Stimulated activated CD8-positive, alpha-beta memory T cell treated with anti-CD3 and anti-CD28 coated beads, Interleukin-4, amount 100 ng/mL, for 4 hours (primary cell): ENCODE data around the gene ROR1.

Experiments
- DNase-seq, 2 donors: peaks; one replicate each; pipeline ENCODE4 v3.0.0-alpha.2; 2020; ENCODE audit warnings: low read depth in 2 of 2, low spot score in 1 of 2

The ROR1 gene

DNA sequence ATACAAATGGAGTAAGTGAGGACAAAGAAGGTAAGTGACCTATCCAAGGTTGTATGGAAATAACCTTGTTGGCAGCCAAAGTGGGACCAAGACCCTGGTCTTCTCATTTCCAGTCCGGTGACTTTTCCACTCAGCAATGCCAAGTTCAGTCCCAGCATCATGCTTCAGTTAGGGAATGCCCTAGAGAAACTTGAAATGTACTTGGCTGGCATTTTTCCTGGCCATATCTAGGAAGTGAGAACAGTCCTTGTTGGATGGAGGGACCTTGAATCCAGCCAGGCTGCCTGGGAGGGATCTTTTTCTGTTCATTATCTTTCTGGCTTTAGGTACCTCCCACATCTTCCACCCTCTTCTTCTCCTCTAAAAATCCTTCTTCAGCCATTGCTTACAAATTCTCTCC, 352.8 kb downstream of the ROR1 start:
- no peak for DNase-seq

DNA sequence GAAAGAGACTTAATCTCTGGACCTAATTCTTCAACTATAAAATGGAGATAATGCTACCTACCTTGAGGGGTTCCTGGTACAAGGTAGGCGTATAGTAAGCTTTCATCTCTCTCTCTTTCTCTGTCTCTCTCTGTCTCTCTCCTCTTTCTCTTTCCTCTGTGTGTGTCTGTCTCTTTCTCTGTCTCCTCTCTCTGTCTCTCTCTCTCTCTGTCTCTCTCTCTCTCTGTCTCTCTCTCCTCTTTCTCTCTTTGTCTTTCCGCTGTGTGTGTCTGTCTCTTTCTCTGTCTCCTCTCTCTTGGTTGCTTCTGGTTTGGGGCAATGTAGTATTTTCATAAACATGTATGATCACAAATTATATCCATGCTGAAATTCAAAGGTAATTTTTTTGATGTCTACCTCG, 353.5 kb downstream of the ROR1 start:
- no peak for DNase-seq

DNA sequence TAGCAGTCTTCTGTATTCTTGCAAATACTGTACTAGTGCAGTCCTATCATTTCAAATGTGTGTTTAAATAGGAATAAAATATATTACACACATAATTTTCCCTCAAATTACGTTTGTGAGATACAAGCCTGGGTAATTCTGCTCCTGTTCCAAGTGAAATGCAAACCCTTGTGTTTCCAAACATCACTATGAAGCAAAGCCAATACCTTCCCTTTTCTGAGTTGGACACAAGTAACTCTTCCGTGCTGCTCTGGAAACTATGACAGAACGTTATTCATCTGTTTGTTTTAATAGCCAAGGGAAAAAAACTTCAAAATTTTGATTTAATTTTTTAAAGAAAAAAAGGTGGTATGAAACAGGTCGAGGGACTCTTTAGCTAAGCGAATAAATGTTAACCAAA, 355.9 kb downstream of the ROR1 start:
- DNase-seq: no peak

DNA sequence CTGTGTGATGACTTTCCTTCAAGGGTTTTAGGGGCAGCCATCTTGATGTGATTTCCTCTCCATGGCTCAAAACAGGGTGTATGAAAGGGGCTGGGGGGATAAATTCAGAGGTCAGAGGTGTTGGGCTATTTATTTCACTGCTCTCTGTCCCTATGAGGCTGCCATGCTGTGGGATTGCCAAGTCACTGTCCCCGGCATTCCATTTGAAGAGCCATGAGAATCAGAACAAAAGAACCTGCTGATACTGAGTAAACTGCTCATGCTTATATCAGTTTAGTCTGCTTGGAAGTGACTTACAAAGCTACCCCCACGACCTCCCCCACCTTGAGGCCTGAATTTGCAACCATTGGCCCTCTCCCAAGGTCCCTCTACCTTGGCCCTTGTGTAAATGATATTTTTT, 357.3 kb downstream of the ROR1 start:
- DNase-seq: no peak

DNA sequence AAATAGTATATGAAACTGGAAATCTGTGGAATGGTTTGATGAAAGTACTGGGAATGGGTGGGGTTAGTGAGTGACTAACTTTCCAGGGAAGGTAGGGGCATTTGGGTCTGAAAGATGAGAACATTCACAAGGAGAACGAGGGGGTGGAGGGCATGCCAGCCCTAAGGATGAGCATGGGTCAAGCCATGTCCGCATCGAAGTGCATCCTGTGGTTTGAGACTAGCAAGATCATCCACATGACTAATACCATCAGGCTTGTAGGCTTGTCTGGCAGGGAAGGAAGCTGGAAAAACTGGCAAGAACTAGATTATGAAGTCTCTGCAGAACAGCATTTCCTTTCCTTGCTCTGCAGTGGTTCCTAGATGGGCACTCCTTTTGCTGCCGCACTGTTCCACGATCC, 359.2 kb downstream of the ROR1 start:
- DNase-seq: no peak

DNA sequence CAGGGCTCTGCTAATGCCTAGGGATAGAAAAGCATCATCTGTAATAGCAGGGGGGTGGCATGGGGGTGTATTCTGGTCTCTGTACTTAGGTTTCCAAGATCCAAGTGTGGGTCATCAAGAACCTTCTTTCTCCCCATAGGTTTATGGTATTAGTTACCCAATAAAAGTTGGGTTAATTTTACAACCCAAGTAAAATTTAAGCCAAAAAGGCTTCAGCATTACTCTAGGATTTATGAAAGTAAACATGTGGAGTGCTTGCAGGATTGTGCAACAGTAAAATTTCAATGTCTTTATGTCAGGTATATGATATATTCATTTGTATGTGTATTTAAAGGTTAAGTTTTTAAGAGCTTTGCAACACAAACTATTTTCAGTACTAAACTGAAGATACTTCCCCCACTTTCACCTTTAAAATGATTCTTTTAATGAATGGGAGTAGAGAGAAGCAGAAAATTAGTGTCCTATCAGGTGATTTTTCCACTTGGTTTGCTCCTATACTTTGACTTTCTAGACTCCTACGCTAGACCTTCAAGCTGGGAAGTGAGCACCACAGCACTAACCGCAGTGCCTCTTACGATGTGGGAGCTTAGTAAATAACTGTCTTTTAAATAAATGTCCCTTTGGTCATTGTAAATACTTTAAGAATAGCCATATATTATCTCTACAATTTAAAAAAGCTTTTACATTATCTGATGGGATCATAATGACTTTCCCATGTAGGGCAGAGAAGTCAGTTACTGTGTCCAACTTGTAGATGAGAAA, 361.8 kb downstream of the ROR1 start:
- no peak for DNase-seq

DNA sequence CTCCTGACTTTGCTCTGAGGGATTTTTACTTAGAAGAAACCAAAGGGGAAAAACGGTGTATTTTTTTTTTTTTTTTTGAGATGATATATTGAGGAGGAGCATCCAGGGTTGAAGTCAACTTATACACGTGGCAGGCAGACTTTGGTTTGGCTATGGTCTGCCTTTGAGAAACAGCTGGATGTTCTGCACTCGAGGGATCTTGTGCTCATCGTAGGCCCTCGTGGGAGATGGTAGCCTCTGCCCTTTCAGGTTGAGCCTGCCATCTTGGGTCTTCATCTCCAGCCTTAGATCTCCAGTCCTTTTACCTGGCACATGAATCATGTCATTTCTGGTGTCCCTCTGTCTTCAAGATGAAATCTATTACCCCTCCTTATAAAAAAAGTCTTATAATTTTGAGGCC, 362.5 kb downstream of the ROR1 start:
- DNase-seq: no peak

DNA sequence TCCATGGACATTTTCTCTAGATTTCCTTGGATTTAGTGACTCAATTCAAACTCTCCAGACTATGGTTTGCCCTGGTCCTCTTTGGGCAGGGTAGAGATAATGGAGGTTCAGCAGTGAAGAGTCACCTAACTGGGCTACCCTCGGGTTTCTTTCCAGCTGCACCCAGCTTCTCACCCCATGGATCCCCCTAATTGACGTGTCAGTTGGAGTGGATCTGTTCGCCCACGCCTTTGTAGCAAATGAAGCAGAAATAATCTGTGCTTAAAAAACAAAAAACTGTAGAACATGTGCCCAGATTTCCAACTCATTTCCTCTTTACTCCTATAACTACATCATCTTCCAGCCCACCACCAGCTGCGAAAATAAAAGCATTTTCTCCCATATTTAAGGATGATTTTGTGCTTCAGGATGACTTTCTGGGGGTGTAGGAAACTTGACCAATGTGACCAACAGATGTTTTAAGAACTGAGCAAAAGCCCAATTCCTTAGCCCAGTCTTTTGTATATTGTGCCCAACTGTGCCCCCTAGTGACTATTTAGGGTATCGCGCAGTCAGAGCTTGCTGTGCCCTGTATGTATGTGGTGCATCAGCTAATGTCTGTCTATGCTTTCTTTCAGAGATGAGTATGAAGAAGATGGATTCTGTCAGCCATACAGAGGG, 363.1 kb downstream of the ROR1 start:
- peak in 1 of 2 donors; percentile 23 for DNase-seq

DNA sequence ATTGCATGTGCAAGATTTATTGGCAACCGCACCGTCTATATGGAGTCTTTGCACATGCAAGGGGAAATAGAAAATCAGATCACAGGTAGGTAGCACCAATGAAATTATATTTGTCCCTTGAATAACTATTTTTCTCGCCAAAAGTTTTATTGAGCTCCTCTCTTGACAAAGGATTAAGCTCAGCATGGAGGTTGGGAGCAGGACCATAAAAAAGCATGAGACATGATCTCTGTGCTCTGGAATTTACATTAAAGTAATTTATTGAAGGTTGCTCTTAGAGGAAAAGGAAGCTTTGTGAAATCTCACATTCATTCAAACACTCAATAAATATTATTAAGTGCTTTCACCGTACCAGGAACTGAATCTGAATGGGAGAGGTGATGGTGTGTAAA, 363.6 kb downstream of the ROR1 start:
- no peak for DNase-seq

DNA sequence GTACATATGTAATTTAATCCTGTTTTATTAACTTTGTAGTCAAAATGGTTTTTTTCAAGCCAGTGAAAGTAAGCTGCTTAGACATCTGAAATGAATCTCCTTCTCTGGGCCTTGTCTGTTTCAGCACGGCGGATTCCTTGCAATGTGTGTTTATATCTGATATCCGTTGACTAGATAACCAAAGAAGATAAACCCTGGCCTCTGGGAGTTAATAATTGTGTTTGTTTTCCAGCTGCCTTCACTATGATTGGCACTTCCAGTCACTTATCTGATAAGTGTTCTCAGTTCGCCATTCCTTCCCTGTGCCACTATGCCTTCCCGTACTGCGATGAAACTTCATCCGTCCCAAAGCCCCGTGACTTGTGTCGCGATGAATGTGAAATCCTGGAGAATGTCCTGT, 366.1 kb downstream of the ROR1 start:
- DNase-seq: no peak

DNA sequence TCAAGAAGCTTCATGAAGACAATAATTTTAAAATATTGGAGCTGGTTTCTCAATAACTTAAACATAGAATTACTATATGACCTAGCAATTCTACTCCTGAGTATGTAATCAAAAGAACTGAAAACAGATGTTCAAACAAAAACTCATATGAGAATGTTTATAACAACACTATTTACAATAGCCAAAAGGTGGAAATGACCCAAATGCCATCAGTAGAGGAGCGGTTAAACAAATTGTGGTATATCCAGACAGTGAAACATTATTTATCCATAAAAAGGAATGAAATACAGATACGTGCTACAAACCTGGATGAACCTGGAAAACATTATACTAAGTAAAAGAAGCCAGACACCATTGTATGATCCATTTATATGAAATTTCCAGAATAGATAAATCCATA, 366.8 kb downstream of the ROR1 start:
- DNase-seq: no peak

DNA sequence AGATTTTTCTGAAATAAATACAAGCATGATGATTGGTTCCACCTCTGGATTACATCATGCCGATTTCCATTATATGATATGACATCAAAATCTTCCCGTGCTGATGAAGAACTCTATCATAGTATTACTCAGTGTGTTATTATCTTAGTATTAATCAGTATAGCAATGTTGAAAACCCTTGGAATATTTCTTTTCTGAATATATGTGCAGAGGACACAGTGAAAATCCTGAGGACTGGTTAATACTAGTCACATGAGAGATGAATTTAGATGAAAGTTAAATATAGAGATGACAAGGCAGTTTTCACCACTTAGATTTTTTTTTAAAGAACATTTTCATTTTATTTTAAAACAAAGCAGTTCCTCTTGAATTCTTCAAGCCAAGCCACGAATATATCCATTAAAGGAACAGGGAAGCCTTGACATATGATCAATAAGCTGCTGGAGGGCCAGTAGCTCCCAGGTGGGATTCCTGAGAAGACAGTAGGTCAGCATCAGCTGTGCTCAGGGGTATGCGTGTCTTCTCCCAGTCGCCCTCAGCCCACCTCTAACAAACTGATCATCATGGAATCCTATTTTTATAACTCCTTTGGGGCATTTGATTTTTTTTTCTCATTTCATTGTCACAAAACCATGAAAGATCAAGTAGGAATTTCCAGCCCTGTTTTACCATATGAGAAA, 373.4 kb downstream of the ROR1 start:
- no peak for DNase-seq

DNA sequence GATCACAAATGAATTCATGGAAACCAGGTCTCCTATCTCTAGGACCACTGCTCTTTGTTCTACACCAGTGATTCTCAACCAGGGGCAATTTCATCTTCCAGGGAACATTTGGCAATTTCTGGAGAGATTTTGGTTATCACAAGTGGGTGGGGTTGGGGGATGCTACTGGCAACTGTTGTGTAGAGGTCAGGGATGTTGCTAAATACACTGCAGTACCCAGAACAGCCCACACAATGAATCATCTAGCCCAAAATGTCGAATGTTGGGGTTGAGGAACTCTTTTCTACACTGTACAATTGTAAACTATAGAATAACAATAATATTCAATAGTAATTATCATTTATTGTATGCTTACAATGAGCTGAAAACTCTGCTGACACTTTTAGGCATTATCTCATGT, 373.9 kb downstream of the ROR1 start:
- no peak for DNase-seq

DNA sequence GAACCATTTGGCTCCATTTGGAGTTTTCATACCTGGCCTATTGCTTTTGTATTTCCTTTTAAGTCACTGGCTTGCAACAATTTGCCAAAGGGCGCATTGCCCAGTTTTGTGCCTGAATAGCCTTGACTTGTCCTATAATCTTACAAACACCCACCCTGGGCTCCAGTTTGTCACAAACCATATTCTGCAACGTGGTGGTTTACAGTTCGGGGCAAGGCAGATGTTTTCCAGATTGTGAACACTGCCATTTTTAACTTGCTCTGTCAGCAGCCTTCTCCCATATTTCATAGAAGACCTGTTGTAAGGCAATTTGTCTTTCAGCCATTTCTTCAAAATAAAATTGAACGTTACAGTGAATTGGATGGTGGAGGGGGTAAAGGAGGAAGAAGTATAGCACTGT, 376.4 kb downstream of the ROR1 start:
- DNase-seq: no peak

DNA sequence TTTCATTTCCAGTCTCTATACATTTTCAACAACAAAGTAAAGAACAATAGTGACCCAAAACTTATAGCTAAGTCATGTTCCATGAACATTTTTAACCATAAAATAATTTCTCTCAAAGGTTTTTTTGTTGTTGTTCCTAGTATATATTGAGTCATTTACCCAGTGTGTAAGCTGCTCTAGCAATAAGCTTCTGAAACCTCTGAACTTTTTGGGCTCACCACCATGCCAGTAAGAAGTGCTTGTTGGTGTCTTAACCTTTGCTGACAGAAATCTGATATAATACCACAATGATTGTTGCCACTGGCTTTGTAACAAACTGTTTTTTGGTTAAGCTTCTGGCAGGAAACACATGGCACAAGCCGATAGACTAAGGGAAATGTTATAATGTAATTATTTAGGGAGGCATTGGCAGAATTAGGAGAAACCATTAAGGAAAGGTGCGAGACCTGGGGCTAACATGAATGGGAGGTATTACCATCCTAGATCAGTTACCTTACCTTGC, 377.0 kb downstream of the ROR1 start:
- DNase-seq: no peak

DNA sequence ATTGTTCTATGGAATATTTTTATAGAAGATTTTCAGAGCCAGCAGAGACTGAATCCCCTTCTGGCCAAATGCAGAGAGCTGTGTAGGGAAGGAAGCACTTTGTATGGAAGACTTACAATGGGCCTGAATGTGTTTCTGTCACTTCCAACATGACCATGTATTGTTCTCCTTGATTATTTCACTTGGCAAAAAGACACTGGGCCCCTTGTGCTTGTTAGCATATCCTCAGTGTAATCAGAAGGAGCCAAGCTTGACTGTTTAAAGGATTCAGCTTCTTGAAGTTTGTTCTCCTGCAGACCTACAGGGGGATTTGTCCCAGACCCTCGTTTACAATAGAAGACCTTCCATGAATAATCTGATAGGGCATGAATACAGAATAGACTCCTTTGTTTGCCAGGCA, 381.5 kb downstream of the ROR1 start:
- DNase-seq: no peak

DNA sequence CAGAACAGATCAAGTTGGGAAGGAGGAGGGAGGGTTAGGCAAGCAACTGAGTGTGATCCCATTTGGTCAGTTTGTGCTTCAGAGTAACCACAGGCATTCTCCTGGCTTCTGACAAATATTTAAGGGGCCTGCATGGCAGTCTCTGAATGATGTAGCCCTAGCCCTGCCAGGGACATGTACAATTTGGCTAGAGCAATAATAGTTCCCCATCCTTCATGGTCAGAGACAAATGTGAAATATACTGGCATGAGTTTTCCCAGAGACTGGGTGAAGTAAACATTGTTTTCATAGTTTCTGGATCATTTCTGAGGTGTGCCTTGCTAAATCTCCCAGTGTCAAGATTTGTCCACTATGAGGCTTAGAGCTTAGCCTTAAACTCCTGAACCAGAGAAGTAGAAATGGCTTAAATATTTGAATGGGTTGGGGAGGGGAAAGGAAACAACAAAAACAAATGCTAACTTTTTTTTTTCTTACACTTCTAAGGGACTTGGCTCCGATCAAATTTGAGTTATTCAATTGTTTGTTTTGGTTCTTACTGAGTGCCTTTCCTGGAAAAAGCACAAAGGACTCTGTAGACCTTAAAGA, 387.6 kb downstream of the ROR1 start:
- DNase-seq: no peak

DNA sequence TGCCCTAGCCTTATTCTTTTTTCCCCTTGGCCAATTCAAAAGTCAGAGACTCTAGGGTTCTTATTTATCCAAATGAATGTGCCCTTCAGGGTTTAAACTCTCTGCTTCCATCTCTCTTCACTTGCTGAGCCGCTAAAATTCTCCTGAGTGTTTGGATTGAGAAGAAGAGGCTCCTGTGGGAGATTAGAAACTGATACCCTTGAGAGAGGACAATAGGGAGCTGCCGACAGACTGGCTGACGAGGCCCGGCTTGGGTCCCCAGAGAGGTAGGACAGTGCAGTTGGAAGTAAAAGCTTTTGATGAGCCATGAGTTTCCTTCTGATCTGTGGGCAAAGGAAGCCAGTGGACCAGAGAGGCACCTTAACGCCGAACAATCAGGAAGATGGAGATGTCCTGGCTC, 388.3 kb downstream of the ROR1 start:
- DNase-seq: no peak

DNA sequence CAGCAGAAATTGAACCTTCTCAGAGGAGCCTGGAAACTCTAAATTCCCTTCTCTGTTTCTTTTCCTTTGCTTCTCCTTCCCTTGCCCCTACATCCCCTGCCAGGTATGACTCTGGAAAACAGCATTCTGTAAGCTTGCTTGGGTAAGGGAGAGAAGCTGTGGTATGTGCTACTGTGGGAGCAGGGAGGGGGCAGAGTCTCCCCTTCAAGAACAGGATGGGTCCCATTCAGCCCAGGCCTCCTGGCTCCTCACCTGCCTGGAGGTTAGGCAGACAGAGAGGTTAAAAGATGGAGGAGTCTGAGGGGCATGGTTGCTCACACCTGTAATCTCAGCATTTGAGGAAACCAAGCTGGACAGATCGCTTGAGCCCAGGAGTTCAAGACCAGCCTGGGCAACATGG, 389.0 kb downstream of the ROR1 start:
- DNase-seq: no peak

DNA sequence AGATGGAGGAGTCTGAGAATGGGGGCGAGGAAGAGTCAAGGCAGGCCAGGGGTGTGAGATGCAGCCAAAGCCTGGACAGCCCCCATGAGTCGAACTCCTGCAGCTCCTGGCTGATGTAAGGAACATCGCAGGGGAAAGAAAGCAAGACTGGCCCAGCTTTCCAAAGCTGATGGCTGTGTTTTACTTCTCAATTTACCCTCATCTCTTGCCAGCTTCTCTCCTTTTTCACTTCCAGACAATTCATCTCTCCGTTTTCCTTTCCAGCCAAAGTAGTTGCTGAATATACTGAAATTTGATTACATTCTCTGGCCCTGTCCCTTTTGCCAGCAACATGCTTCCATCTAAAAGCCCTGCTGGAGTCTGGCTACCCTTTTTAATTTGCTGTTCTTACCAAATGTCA, 389.6 kb downstream of the ROR1 start:
- no peak for DNase-seq

DNA sequence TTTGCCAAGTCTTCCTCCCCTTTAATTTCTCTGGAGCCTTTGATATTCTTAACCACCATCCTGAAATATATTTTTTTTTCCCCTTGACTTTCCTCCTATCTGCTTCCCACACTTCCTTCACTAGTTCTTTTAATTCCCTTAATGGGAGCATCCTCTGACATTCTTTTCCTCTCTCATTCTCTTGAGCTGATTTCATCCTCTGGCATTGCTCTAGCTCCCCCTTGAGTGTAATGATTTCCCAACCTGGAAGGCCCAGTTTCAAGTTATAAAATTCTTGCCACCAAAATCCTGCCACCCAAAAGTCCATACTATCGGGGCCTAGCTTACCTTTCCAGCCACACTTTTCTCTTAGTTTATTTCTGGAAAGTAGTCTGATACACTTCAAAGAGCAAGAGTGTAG, 390.2 kb downstream of the ROR1 start:
- no peak for DNase-seq

DNA sequence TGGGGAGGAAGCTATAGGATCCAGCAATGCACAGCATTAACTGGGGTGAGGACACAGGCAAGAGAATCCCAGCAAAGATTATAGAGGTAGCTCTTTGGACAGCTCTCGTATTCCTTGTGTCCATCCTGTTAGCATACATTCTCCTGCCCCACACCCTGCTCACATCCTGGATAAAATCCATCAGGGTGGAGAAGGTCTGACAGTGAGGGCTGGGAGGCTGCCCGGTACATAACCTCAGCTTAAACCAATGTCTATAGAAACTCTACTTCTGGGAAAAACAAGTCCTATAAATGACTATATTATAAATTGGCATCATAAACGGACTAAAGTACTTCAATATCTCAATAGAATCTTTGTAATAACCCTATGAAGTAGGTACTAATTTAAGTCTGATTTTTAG, 392.8 kb downstream of the ROR1 start:
- DNase-seq: no peak
